Measurements from ENCODE around the gene CKLF.

GRCh38 chr16:66594739-66595138 is 42.4 kb downstream of the CKLF start:
- TF ChIP-seq GATA2 (IDR thresholded peaks at IDR 0.05; ENCODE audit: low read depth, low read length) (no peak), GATA3 (IDR thresholded peaks at IDR 0.05; ENCODE audit: low read depth, low read length) (no peak)
